Measurements from ENCODE around the gene RGS7BP.
"Not testable (repeated sequence)": the region's sequence is repeated elsewhere in the genome, so short reads cannot be mapped to it uniquely, and the experiment has no call there.

RGS7BP gene
- 0 to 2.3 (median 0) reads per million in 17 experiments for total RNA-seq

DNA sequence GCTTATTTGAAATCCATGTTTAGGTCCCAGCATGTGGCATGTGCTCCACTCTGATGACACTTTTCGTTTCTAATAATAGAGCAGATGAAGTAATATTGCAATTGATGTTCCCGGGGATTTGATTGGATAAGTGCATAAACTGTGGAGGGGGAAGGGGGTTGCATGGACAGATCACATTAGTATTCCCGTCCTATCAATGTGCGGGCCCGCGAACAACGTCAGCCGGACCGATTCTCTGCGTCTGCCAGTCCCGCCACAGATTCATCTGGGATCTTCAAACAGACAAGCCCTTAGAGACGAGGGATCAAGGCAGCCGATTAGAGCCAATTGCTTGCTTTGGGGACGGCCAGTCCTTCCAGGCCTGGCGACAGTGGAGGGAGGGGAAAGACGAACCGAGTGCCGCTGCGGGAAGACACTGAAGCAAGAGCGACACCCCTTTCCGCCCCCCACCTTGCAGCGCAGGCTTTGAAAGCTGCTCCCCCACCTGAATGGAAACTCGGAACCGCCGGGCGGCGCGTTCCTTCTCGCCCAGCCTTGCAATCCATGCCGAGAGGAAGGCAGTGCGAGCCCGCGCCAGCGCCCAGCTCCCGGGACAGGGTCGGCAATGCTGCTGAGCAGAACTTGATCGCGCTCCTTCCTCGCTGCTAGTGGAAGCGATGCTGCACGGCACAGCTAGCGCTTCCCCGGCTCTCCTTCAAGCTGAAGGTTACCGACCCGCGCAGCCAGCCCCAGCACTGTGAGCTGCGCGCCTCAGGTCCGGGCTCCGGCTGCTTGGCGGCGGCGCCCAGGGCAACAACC, at the start of gene RGS7BP:
TSS of gene RGS7BP (plus strand) at position 247 of the 798 bp plus-strand sequence. CDS start 610 bp downstream, outside the sequence.
- no peak for DNase-seq

DNA sequence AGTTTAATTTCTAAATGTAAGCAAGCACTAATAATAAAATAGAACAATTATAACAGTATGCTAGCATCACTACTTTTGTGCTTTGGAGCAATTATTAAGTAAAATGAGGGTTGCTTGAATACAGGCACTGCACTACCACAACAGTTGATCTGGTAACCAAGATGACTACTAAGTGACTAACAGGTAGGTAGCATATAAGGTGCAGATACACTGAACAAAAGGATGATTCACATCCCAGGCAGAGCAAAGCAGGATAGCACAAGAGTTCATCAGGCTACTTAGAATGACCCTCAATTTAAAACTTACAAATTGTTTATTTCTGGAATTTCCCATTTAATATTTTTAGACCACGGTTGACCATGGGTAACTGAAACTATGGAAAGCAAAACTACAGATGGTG, 48.0 kb upstream of the RGS7BP start:
- no peak for DNase-seq

DNA sequence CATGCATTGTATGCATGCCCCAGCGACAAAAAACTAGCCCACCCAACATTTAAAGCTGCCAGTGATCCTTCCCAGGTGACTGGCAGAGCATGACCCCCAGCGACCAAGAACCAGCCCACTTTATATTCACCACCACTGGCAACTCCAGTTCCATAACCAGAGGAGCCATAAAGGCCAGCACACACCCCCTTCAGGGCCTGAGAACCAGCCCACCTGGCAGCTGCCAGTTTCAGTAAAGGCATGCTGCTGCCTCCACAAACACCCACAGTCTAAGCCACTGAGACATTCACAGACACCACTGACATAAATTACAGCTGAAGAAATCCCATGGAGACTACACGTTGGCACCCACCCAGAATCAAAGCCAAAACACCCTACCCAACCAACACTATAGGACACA, 46.9 kb upstream of the RGS7BP start:
- no peak for DNase-seq

DNA sequence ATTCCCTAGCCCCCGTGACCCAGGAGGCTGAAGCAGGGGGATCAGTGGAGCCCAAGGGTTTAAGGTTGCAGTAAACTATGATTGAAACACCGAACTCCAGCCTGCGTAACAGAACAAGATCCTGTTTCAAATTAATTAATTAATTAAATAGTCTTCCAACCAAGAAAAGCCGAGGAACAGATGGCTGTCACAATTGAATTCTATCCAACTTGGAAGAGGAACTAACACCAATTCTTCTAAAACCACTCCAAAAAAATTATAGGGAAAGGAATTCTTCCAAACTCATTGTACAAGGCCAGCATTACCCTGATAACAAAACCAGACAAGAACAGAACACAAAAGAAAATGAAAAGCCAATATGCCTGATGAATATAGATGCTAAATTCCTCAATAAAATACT, 43.4 kb upstream of the RGS7BP start:
- no peak for DNase-seq

DNA sequence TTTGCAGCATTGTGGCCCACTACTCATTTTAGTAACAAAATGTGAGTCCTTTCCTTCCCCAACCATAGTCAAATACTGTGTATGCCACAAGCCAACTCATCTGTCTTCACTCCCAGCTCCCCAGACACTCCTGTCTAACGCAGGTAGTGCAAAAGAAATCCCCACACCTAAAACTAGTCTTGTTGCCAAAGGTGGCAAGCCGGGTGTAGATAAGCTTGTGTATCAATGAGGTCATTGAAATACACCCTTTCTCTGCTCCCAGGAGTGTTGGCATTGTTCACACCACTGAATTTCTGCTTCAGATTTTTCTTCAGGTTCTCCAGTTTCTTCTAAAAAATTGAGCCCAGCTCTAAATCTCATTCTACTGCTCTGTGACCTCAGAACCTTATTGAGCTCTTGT, 19.7 kb upstream of the RGS7BP start:
- DNase-seq, result no peak

DNA sequence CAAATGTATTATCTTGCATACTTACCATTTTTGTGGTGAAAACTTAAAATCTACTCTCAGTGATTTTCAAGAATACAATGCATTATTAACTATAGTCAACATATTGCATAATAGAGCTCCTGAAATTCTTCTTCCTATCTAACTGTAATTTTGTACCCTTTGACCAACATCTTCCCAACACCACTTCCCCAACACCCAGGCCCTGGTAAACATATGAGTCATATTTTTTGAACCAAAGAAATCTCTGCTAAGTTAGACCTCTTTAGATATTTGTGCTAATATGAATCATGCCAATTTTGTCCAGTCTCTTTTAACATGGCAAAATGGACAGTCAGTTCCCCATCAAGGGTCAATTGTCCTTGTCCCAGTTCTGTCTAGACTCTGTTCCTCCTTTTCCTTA, 18.5 kb upstream of the RGS7BP start:
- no peak for DNase-seq

DNA sequence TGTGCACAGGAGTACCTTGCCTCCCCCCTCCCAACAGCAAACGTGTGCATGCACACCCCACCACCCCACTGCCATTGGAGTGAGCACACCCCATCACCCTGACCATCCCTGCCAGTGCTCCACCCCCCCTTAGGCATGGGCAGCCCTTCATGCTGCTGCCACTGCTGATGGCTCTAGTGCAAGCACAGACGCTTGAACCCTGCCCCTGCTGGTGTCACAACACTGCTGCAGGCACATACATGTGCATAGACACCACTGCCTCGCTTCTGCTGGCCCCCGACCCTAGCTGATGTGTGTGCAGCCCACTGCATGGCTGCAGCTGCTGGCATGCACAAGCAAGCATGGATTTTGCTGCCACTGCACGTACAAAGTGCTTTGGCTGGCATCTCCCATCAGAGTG, 16.0 kb upstream of the RGS7BP start:
- no peak for DNase-seq

DNA sequence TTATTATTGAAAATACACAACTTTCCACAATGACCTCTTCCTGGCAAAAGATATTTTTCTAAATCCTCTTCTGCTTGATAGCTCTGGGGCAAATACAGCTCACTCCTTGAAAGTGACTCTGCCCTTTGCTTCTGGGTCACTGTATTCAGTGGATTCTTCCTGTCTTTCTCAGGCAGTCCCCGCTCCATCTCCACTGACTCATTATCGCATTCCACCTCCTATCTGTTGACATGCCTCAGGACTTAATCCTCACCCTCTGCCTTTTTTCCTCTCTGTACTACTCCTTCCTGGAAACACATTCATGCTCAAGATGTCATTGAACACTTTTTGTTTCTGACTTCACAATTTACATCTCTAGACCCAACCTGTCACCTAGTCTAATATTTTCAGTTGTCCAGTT, 8.4 kb upstream of the RGS7BP start:
- no peak for DNase-seq

DNA sequence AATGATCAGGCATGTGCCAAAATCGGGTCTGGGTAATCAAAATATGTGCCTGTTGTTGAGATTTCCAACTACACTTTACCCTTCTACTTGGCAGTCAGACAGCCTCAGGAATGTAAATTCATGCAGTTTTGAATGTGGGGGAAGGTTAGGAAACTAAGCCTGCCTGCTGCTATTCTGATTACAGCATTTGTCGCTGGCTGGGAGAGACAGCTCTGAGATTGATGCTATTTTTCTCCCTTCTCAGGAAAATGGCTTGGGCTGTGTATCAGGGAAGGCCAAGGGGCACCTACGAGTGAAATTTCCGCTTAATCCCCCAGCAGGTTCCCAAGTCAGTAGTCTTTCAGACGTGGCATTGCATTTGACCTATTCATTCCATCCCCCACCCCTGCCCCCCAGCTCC, 3.6 kb upstream of the RGS7BP start:
- DNase-seq, result no peak

DNA sequence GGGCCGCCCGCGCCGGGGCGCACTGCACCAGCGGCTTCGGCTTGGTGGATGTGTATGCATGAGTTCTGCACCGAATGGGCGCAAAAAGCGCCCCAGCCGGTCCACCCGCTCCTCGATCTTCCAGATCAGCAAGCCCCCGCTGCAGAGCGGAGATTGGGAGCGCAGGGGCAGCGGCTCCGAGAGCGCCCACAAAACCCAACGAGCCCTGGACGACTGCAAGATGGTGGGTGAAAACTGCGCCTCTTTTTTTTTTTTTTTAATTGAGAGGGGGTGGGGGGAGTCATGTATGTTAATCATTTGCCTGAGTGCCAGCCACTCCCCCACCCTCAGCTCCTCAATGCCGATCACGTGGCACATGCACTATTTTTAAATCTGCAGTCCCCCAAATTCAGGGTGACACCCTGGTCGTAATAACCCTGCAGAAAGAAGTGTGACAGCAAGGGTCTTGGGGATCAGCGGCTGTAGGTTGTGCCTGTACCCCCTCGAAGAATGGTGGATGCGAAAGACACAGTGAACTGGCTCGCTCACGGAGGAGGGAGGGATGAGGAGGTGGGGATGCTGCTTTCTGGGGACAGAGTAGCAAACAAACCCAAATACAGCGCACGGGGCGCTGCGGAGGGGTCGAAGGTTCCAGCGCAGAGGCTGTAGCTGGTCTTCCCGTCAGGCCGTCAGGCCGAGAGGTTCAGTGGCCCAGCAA, 900 bp downstream of the RGS7BP start:
- DNase-seq, result no peak

DNA sequence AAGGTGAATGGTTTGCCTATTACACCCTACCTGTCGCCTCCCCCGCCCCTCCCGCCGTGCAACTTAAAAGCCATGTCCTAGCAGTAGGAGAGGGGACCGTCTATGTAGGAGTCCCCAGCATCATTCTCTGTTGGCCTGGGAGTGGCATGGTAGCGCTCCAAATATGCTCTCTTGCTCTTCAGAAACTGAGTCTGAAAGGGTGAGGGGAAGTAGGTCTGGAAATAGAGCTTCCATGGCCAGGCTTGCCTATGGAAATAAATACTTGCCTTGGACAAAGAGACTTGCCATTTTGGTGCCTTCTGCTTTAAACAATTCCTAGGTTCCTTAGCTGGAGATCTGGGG, 1.4 kb downstream of the RGS7BP start:
- no peak for DNase-seq

DNA sequence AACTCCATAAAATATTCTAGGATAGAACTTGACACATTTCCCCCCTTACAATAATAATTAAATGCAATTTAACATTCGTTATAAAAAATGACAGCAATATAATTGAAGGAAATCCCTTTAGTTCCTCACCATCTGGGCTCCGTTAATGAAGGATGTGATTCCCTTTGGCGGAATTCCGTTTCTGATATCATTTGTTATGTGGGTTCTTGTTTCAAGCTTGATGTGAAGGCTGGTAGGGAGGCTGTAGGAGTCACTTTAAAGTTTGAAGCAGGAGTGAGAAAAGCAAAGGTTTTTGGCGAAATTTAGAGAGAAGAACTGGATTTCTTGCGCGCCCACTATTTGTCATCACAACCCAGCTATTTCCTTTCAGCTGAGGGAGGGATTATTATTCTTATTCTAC, 4.0 kb downstream of the RGS7BP start:
- no peak for DNase-seq

DNA sequence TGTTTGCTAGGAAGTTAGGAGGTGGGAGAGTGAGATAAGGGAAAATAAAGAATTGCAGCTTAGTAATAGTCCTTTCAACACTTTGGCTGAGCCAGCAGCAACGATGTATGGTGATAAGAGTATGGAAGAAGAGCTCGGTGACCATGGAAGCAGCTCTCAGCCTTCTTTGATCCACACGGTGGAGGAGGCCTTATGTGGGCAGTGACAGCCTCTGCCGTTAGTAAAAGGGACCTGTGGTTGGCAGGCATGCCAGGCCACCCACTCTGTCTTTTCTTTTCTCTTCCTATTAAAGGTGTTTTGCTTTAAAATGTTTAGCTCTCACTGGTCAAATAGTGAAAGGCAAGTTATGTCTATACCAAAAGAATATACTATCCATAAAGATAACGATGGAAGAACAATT, 7.7 kb downstream of the RGS7BP start:
- no peak for DNase-seq

DNA sequence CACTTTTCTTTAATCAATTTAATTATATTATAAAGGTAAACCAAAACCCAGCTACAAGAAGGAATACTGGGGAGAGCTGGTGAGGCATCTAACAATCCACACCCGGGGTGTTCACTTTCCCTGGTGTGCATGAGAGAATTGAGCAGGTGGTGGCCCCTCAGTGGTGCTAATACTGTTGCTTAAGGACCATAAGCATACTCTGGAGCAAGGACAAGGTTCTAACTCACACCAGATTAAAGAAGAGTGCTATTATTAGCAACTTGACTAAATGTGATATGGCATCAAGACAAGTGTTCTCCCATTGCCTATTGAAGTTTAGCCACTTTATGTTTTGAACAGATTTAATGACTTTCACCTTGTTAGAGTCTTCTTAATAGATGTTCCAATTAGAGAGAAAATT, 8.8 kb downstream of the RGS7BP start:
- DNase-seq, result no peak

DNA sequence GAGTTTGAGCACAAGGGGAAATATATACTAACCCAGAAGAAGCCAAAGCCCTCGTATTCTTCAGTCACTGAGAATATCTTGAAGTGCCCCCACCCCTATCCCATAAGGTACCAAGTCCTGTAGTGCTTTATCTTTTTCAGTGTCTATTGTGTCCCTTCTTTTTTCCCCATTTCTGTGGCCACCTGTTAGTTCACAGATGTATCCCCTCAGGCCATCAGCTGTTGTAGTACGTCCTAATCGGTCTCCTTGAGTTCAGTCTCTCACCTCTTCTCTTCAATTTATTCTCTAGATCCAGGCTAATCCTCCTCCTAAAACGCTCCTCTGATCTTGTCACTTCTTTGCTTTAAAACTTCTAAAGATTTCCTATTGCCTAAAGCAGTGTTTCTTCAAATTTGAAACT, 10.4 kb downstream of the RGS7BP start:
- DNase-seq, result no peak

DNA sequence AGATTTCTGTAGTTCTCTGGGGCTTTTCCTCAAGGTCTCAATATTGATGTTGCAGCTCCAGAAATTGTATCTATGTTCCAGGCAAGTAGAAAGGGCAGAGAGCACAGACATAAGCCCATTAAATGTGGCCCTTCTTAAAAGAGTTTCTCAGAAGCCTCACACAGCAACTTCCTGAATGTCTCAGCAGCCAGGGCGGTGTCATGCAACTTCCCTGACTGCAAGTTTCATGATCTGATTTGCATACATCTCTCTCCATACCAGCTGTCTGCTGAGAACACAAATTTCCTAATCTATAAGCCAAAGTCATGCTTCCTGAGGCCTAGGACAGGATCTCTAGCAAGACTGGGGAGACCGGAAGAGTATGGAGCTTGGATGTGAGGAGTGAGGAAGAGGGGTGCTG, 13.0 kb downstream of the RGS7BP start:
- DNase-seq, result no peak

DNA sequence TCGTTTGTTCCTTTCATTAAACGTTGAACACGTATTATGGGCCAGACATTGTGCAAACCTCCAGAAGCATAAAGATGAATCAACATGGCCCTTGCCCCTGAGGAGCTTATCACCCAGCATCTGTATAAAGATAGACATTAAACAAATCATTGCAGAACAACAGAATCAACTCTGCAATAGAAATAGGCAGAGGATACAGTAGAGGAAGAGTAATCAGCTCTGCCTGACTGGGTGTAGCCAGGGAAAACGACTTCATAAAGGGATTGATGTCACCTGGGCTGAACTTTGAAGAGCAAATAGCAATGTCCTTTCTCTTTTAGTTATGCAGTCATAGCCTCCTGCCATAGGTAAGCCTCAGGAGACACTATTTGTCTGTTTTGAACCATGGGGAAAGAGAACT, 13.4 kb downstream of the RGS7BP start:
- DNase-seq, result no peak

DNA sequence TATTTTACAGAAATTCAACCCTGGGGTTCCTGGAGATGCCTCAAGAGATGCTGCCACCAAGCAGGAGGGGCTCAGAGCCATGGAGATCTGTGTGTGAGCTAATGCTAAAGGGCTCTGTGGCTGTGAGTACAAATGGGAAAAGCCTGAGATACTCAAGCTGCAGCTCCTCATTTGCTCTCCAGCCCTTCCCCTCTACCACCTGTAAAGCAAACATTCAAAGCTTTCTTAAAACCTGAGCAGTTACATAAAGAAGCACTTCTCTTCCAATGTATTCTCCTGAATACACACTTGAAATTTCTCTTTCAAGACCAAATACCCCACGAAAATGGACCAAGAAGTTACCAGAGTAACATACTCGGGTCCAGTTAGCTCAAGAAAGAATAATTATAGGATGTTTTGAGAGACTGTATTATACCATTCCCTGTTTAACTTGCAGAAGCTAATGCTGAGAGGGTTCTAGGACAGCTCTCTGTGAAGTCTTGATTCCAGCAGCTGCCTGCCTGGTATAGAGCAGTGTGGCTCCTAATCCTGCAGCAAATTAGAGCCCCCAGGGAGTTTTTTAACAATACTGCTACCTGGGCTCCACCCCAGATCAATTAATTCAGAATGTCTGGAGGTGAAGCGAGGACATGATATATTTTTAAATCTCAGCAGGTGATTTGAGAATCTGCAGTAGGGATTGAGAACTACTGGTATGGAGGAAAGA, 21.1 kb downstream of the RGS7BP start:
- DNase-seq, result no peak

DNA sequence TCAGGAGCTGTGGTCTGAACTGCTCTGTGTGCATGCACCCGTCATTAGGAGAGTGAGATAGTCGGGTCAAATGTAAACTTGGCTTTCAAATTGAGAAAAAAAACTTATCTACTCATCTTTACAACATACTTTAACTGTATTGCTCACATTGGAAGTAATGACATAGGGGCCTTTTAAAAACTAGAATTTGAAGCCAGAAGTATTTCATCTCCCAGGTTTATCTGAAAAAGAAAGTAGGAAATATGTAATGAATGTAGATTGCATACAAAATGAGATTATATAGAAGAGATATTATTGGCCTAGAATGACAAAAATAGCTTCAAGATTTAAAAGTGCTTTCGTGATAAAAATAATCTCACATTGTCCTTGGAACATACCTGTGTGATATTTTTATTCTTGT, 24.3 kb downstream of the RGS7BP start:
- DNase-seq, result no peak

DNA sequence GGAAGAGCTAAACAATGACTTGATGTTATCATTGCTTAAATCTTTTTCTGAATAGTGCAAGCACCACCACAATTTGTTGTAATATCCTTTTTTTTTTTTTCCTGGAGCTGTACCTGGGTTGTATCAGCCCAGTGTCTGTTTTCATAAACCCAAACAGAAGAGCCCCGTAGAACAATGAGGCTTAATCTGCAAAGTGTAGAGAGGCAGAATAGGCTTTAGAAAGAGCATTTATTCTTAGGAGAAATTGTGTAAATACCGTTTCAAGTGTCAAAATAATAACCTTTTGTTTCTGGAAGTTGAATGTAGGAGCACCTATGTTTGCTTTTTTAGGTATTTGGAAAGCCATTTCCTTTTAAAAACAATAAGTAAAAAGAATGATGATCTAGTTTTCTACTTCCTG, 26.4 kb downstream of the RGS7BP start:
- DNase-seq, result no peak

DNA sequence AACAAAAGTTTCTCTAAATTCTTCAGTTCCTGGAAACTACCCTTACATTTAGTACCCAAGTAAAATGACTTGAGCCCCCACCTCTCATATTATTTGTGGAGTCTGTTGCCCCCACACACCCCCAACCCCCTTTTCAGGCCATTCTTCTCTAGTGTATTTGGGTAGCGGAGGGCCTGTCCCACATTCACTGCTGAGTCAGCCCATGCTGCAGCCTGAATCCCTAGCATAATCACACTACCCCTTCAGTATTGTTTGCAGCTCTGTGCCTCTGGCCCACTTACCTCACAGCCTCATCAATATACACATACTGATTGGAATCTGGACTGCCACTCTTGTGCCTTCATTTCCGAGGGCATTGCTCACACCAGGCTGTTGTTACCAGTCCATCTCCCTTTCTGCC, 26.8 kb downstream of the RGS7BP start:
- no peak for DNase-seq

DNA sequence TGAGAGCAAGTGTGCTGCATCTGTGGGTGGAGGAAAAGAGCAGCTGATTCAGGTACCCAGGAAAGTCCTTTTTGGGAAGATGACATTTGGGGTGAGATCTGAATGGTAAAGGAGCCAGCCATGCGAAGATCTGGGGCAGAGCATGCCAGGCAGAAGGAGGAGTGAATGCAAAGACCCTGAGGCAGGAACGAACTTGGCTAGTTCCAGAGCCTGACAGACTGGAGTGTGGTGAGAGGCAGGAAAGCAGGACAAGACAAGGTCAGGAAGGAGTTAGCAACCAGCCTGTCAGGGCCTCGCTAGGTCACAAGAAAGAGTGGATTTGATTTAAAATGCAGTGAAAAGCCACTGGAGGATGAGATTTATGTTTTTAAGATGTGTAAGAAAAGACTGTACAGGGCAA, 28.2 kb downstream of the RGS7BP start:
- no peak for DNase-seq

DNA sequence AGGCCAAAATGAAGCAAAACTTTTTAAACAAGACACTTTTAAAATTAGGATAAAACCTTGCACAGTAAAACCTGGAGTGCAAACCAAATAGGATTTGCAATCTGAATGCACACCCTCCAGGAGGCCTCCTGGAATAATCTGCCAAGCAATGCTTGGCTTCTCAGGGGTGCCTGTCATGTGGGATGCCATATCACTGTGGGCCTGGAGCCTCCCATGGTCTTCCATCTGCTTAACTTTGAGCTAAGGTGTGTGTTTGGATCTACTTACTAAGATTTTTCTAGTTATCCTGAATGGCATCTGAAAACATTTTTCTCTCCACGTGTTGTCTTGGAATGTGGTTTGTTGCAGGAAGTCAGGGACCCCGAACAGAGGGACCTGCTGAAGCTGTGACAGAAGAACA, 52.1 kb downstream of the RGS7BP start:
- DNase-seq, result no peak

DNA sequence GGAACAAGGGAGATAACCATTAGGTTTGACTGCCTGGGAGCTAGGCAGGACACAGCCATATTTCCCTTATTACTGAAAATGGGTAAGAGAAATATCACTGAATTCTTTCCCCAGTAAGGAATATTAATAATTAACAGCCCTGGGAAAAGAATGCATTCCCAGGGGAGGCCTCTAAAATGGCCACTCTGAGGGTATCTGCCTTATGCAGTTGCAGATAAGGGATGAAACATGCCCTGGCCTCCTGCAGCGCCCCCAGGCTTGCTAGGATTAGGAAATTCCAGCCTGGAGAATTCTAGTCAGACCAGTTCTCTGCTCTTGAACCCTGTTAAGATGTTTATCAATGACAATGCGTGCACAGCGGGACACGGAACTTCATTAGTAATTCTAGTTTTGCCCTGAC, 52.8 kb downstream of the RGS7BP start:
- not testable (repeated sequence) for DNase-seq

Measured in suppressor macrophage (primary cell).